WTC11 (cell line): ENCODE measurements around the gene MRPL33. TPM values are rescaled to one million over a fixed set of nuclear protein-coding genes. Genes with fewer than 3 reads are reported as not detected.

ENCODE experiments used
- ATAC-seq: fragments of 200-7000 bp; cut with Tn5 transposase; 2 replicates; pipeline ENCODE4 v1.10.0; 2021; ENCODE audit warnings: mild to moderate bottlenecking, moderate library complexity
- CTCF ChIA-PET: fragments of 300-600 bp; sonication (Branson Sonifier 250); formaldehyde crosslinking; loops from one replicate; lab custom pipeline; 2021; ENCODE audit warnings: antibody characterized with exemption; lab: Charles Lee
- POLR2A ChIA-PET: fragments of 350-600 bp; sonication (Branson Sonifier 250); formaldehyde crosslinking; loops from one replicate; lab custom pipeline; 2021; ENCODE audit warnings: antibody characterized with exemption; lab: Charles Lee
- DNase-seq: peaks from one replicate; pipeline ENCODE4 v3.0.0; 2021; ENCODE audit warnings: low spot score
- H3K27ac Mint-ChIP-seq: 2 replicates; pipeline ENCODE4 v1.8.0; 2021; ENCODE audit warnings: mixed read lengths
- H3K27me3 Mint-ChIP-seq: 2 replicates; pipeline ENCODE4 v1.8.0; 2021; ENCODE audit warnings: low read depth, mild to moderate bottlenecking, moderate library complexity, mixed read lengths
- H3K36me3 Mint-ChIP-seq: 2 replicates; pipeline ENCODE4 v1.8.0; 2021; ENCODE audit warnings: mixed read lengths
- H3K4me1 Mint-ChIP-seq: 2 replicates; pipeline ENCODE4 v1.8.0; 2022; ENCODE audit warnings: mixed read lengths
- H3K4me3 Mint-ChIP-seq: 2 replicates; pipeline ENCODE4 v1.8.0; 2021; ENCODE audit warnings: mild to moderate bottlenecking, moderate library complexity, mixed read lengths
- H3K9me3 Mint-ChIP-seq: 2 replicates; pipeline ENCODE4 v1.8.0; 2021; ENCODE audit warnings: mixed read lengths
- AR ChIP-seq: fragments of 250-450 bp; sonication (Bioruptor Pico); IDR thresholded peaks from 2 replicates; pipeline ENCODE4 v1.9.0; 2021; ENCODE audit warnings: mild to moderate bottlenecking
- ATF1 ChIP-seq: sonication (generic); formaldehyde crosslinking; IDR thresholded peaks from 2 replicates; pipeline ENCODE4 v1.8.1; 2023; ENCODE audit warnings: mild to moderate bottlenecking, moderate library complexity, missing genetic modification reagents
- ATF2 ChIP-seq: sonication (generic); formaldehyde crosslinking; IDR thresholded peaks from 2 replicates; pipeline ENCODE4 v1.8.1; 2022; ENCODE audit warnings: low read depth, missing genetic modification reagents, borderline replicate concordance
- E2F5 ChIP-seq: sonication (generic); formaldehyde crosslinking; IDR thresholded peaks from 2 replicates; pipeline ENCODE4 v1.8.1; 2022; ENCODE audit warnings: mild to moderate bottlenecking, moderate library complexity, missing genetic modification reagents
- ERG ChIP-seq: fragments of 250-450 bp; sonication (Bioruptor Pico); IDR thresholded peaks from 2 replicates; pipeline ENCODE4 v1.8.0; 2021; ENCODE audit warnings: mild to moderate bottlenecking
- IRF1 ChIP-seq: sonication (generic); formaldehyde crosslinking; IDR thresholded peaks from 2 replicates; pipeline ENCODE4 v1.8.0; 2023; ENCODE audit warnings: missing genetic modification reagents
- JAZF1 ChIP-seq: fragments of 250-450 bp; sonication (Bioruptor Pico); IDR thresholded peaks from 2 replicates; pipeline ENCODE4 v1.9.0; 2021; ENCODE audit warnings: moderate library complexity, mild to moderate bottlenecking, inconsistent platforms
- MYBL2 ChIP-seq: sonication (generic); formaldehyde crosslinking; IDR thresholded peaks from 2 replicates; pipeline ENCODE4 v1.8.1; 2023; ENCODE audit warnings: mild to moderate bottlenecking, moderate library complexity, missing genetic modification reagents
- PRDM15 ChIP-seq: sonication (generic); formaldehyde crosslinking; IDR thresholded peaks from 2 replicates; pipeline ENCODE4 v1.8.0; 2022; ENCODE audit warnings: missing genetic modification reagents
- USF2 ChIP-seq: sonication (generic); formaldehyde crosslinking; IDR thresholded peaks from 2 replicates; pipeline ENCODE4 v1.8.1; 2023; ENCODE audit warnings: mild to moderate bottlenecking, missing genetic modification reagents, moderate library complexity
- ZNF219 ChIP-seq: sonication (generic); formaldehyde crosslinking; IDR thresholded peaks from 2 replicates; pipeline ENCODE4 v1.8.0; 2023; ENCODE audit warnings: missing genetic modification reagents, mild to moderate bottlenecking, borderline replicate concordance
- ZNF416 ChIP-seq: fragments of 250-450 bp; sonication (Bioruptor Pico); IDR thresholded peaks from 2 replicates; pipeline ENCODE4 v1.9.0; 2021; ENCODE audit warnings: mild to moderate bottlenecking, inconsistent platforms
- ZNF532 ChIP-seq: fragments of 250-450 bp; sonication (Bioruptor Pico); IDR thresholded peaks from 2 replicates; pipeline ENCODE4 v1.9.0; 2021; ENCODE audit warnings: mild to moderate bottlenecking, borderline replicate concordance
- total RNA-seq: library from RNA; stranded (reverse); gene quantifications from 3 replicates; pipeline ENCODE4 v1.2.3, GENCODE V29; 2021

Gene MRPL33
- total RNA-seq, 1 experiment from 2014 or later, result 52.5 TPM

GRCh38 chr2:27765621-27766286, 5.8 kb upstream of the MRPL33 start (continued):
- TF ChIP-seq ATF2 (CRISPR knock-in tag), result no peak
- no peak for TF ChIP-seq ZNF219 (CRISPR knock-in tag)

GRCh38 chr2:27766287-27766661, 5.2 kb upstream of the MRPL33 start:
- Mint-ChIP-seq H3K27ac (no peak overlapping the region), H3K4me1 (peaks cover 5% of the 10 kb centered on the region), H3K4me3 (no peak overlapping the region), H3K9me3 (no peaks in the 10 kb centered on the region), H3K27me3 (peaks cover 9% of the 10 kb centered on the region), H3K36me3 (no peaks in the 10 kb centered on the region)
- ChIA-PET CTCF (no interaction called here), POLR2A (interaction anchor here (1.0 to 1.4 kb wide), 2 partner anchors 14 kb away, joined by 3 to 13 read pairs; no protein-coding TSS in a partner anchor)
- no peak for TF ChIP-seq PRDM15 (CRISPR knock-in tag)
- TF ChIP-seq JAZF1, result no peak
- TF ChIP-seq USF2 (CRISPR knock-in tag), result no peak
- ATAC-seq (no peak), DNase-seq (no peak)

- Mint-ChIP-seq H3K36me3 (peaks cover 12% of the 10 kb centered on the region), H3K9me3 (no peaks in the 10 kb centered on the region), H3K27me3 (peaks cover 9% of the 10 kb centered on the region), H3K4me3 (peak overlapping the region; percentile 96), H3K4me1 (peaks cover 15% of the 10 kb centered on the region), H3K27ac (peak overlapping the region; percentile 99)
- ChIA-PET POLR2A (interaction anchor here (0.9 kb wide), 1 partner anchor 19 kb away, joined by 3 read pairs; no protein-coding TSS in a partner anchor), CTCF (no interaction called here)
- ATAC-seq, result peak; percentile 4; the same call in 1 of the 2 replicates
- no peak for DNase-seq
- TF ChIP-seq ZNF416 (no peak), ATF1 (CRISPR knock-in tag) (no peak), ERG (CRISPR knock-in tag) (no peak), MYBL2 (no peak), AR (CRISPR knock-in tag) (no peak), E2F5 (CRISPR knock-in tag) (no peak), ZNF532 (CRISPR knock-in tag) (no peak), IRF1 (no peak), ATF2 (CRISPR knock-in tag) (no peak)
Measured at GRCh38 chr2:27771202-27771547, 344 bp upstream of the MRPL33 start.
